ENCODE data around the gene ADAMTS13. TPM values are rescaled to one million over a fixed set of nuclear protein-coding genes. Genes with fewer than 3 reads are reported as not detected.

Gene ADAMTS13
- total RNA-seq, 2 experiments from 2014 or later: 2.2 to 2.6 TPM

DNA sequence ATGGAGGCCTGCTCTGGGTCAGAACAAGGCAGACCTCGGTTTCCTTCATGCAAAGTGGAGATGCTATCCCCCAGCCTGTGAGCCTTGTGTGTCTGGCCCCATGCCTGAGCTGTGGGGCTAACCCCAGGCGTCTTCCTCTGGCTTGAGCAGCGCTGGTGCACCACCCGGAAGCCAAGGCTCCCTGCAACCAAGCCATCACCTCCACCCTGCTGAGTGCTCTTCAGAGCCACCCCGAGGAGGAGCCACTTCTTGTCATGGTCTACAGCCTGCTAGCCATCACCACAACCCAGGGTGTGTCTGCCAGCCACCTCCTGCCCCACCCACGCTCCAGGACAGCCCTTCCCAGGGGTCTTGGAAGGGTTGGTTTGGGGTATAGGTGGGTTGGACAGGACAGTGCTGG is 20.6 kb upstream of the ADAMTS13 start:
- H3K27ac ChIP-seq (ENCODE audit: low read depth in 1 of 2, low read length in 2 of 2): no peak overlapping the region
- H3K9me3 ChIP-seq (ENCODE audit: control insufficient read depth in 1 of 2, insufficient read depth in 1 of 2, low read length in 2 of 2): no peaks in the 10 kb centered on the region
- POLR2A ChIA-PET: no interaction called here
- peaks cover 24% of the 10 kb centered on the region for H3K36me3 Mint-ChIP-seq (ENCODE audit: low read depth)
- TF ChIP-seq, protein P1, sequence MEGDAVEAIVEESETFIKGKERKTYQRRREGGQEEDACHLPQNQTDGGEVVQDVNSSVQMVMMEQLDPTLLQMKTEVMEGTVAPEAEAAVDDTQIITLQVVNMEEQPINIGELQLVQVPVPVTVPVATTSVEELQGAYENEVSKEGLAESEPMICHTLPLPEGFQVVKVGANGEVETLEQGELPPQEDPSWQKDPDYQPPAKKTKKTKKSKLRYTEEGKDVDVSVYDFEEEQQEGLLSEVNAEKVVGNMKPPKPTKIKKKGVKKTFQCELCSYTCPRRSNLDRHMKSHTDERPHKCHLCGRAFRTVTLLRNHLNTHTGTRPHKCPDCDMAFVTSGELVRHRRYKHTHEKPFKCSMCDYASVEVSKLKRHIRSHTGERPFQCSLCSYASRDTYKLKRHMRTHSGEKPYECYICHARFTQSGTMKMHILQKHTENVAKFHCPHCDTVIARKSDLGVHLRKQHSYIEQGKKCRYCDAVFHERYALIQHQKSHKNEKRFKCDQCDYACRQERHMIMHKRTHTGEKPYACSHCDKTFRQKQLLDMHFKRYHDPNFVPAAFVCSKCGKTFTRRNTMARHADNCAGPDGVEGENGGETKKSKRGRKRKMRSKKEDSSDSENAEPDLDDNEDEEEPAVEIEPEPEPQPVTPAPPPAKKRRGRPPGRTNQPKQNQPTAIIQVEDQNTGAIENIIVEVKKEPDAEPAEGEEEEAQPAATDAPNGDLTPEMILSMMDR (IDR thresholded peaks at IDR 0.05): no peak
- H3K4me1 ChIP-seq (ENCODE audit: insufficient read depth, low read length): peaks cover 1% of the 10 kb centered on the region
- ATAC-seq (ENCODE audit: poor library complexity) (no peak), DNase-seq (no peak)
- CTCF ChIA-PET: no interaction called here
- H3K9me3 Mint-ChIP-seq: no peaks in the 10 kb centered on the region
- no peaks in the 10 kb centered on the region for H3K27me3 ChIP-seq (ENCODE audit: control insufficient read depth in 1 of 2, insufficient read depth in 2 of 2, low read length in 2 of 2)
- H3K4me3 Mint-ChIP-seq: no peak overlapping the region
- H3K36me3 ChIP-seq (ENCODE audit: insufficient read depth, low read length): peaks cover 20% of the 10 kb centered on the region
- peaks cover under 1% of the 10 kb centered on the region for H3K4me1 Mint-ChIP-seq (ENCODE audit: low read depth)
- intact Hi-C loops (cut with DNase I, micrococcal nuclease): loop anchor here in 1 of 2 experiments (10.0 kb wide), 1 partner anchor 323 kb away; no protein-coding TSS in a partner anchor
- H3K4me3 ChIP-seq (ENCODE audit: low read length): no peak overlapping the region
- H3K27ac Mint-ChIP-seq: no peak overlapping the region
- no peaks in the 10 kb centered on the region for H3K27me3 Mint-ChIP-seq

DNA sequence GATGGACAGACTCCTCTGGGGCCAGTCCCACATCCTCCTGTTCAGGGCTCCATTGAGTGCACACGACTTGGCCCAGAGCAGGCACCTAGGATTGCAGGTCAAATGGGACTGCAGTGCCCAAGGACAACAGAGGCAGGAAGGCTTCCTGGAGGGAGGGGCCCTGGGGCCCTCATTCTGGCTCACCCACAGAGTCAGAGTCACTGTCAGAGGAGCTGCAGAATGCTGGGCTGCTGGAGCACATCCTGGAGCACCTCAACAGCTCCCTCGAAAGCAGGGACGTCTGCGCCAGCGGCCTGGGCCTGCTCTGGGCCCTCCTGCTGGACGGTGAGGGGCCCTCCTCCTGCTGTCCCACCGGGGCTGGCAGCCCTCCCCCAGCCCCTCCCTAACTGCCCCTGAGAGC is 19.5 kb upstream of the ADAMTS13 start:
- POLR2A ChIA-PET: no interaction called here
- H3K4me3 Mint-ChIP-seq: no peak overlapping the region
- intact Hi-C loops (cut with DNase I, micrococcal nuclease): loop anchor here in 1 of 2 experiments (10.0 kb wide), 1 partner anchor 322 kb away; no protein-coding TSS in a partner anchor

DNA sequence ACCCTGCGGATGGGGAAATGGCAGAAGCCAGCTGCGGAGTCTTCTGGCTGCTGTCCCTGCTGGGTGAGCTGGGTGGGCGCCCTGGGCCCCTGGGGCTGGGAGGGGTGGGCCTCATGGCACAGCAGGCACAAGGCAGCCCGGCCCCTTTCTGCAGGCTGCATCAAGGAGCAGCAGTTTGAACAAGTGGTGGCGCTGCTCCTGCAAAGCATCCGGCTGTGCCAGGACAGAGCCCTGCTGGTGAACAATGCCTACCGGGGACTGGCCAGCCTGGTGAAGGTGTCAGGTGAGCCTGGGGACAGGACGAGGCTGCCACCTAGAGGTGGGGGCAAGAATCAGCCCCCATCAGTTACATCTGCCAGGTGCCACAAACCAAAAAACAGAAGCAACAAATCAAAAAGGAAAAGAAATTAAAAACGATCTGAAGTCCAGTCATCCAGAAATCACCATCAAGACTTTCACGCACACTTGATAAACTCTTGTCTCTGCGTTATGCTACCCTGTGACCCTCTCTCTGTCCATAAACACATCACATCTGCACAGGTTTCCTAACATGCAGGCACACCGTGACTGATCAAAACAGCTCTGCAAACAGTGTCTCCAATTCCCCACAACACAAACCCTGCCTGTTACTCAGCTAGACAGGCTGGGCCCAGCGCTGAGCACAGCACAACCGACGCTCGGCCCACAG is 18.3 kb upstream of the ADAMTS13 start:
- Histone ChIP-seq H3K4me3 (ENCODE audit: low read length) (no peak overlapping the region), H3K27ac (ENCODE audit: low read depth in 1 of 2, low read length in 2 of 2) (no peak overlapping the region), H3K9me3 (ENCODE audit: control insufficient read depth in 1 of 2, insufficient read depth in 1 of 2, low read length in 2 of 2) (no peaks in the 10 kb centered on the region), H3K36me3 (ENCODE audit: insufficient read depth, low read length) (peaks cover 40% of the 10 kb centered on the region), H3K27me3 (ENCODE audit: control insufficient read depth in 1 of 2, insufficient read depth in 2 of 2, low read length in 2 of 2) (no peaks in the 10 kb centered on the region), H3K4me1 (ENCODE audit: insufficient read depth, low read length) (peaks cover 9% of the 10 kb centered on the region)
- Mint-ChIP-seq H3K4me3 (no peak overlapping the region), H3K9me3 (no peaks in the 10 kb centered on the region), H3K27me3 (no peaks in the 10 kb centered on the region), H3K4me1 (ENCODE audit: low read depth) (peaks cover 6% of the 10 kb centered on the region), H3K36me3 (ENCODE audit: low read depth) (peaks cover 43% of the 10 kb centered on the region), H3K27ac (no peak overlapping the region)
- ATAC-seq (ENCODE audit: poor library complexity) (peak; percentile 59), DNase-seq (peak; percentile 44 to 79 (median 58))
- intact Hi-C loops (cut with DNase I, micrococcal nuclease): loop anchor here (1.0 to 10.0 kb wide), 5 partner anchors 165 to 321 kb away; no protein-coding TSS in a partner anchor
- TF ChIP-seq, protein P1 (IDR thresholded peaks at IDR 0.05): peak; percentile 80
- ChIA-PET POLR2A (no interaction called here), CTCF (interaction anchor here (0.6 to 1.7 kb wide), 3 partner anchors 47 to 621 kb away, joined by 3 to 4 read pairs (median 3); partner anchors contain the start of genes BRD3OS, MED22, RPL7A and SURF1)

More for the DNA sequence above, 19.5 kb upstream of the ADAMTS13 start:
- Histone ChIP-seq H3K36me3 (ENCODE audit: insufficient read depth, low read length) (peaks cover 29% of the 10 kb centered on the region), H3K27ac (ENCODE audit: low read depth in 1 of 2, low read length in 2 of 2) (no peak overlapping the region), H3K4me1 (ENCODE audit: insufficient read depth, low read length) (peaks cover 9% of the 10 kb centered on the region), H3K4me3 (ENCODE audit: low read length) (no peak overlapping the region), H3K27me3 (ENCODE audit: control insufficient read depth in 1 of 2, insufficient read depth in 2 of 2, low read length in 2 of 2) (no peaks in the 10 kb centered on the region), H3K9me3 (ENCODE audit: control insufficient read depth in 1 of 2, insufficient read depth in 1 of 2, low read length in 2 of 2) (no peaks in the 10 kb centered on the region)
- CTCF ChIA-PET: interaction anchor here (1.7 kb wide), 1 partner anchor 46 kb away, joined by 4 read pairs; the partner anchor contains the start of genes SURF1 and SURF2
- Mint-ChIP-seq H3K27me3 (no peaks in the 10 kb centered on the region), H3K4me1 (ENCODE audit: low read depth) (peaks cover 6% of the 10 kb centered on the region), H3K9me3 (no peaks in the 10 kb centered on the region), H3K27ac (no peak overlapping the region), H3K36me3 (ENCODE audit: low read depth) (peaks cover 35% of the 10 kb centered on the region)
- ATAC-seq (ENCODE audit: poor library complexity): no peak
- DNase-seq: no peak
- TF ChIP-seq, protein P1 (IDR thresholded peaks at IDR 0.05): no peak

Data from CD4-positive, alpha-beta T cell (primary cell).